Measurements from ENCODE around the gene DNAI4.

- TF ChIP-seq, protein P1, sequence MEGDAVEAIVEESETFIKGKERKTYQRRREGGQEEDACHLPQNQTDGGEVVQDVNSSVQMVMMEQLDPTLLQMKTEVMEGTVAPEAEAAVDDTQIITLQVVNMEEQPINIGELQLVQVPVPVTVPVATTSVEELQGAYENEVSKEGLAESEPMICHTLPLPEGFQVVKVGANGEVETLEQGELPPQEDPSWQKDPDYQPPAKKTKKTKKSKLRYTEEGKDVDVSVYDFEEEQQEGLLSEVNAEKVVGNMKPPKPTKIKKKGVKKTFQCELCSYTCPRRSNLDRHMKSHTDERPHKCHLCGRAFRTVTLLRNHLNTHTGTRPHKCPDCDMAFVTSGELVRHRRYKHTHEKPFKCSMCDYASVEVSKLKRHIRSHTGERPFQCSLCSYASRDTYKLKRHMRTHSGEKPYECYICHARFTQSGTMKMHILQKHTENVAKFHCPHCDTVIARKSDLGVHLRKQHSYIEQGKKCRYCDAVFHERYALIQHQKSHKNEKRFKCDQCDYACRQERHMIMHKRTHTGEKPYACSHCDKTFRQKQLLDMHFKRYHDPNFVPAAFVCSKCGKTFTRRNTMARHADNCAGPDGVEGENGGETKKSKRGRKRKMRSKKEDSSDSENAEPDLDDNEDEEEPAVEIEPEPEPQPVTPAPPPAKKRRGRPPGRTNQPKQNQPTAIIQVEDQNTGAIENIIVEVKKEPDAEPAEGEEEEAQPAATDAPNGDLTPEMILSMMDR (IDR thresholded peaks at IDR 0.05), result no peak
- TF ChIP-seq POLR2A (IDR thresholded peaks at IDR 0.05), result no peak
Observed at GRCh38 chr1:66968574-66968973, 43.9 kb upstream of the DNAI4 start.
